Inferior parietal cortex (tissue), 1 donor: ENCODE data around the gene DPYSL5.
"Not testable (repeated sequence)": the region's sequence is repeated elsewhere in the genome, so short reads cannot be mapped to it uniquely, and the experiment has no call there.

ENCODE experiments used
- DNase-seq: peaks from one replicate; pipeline ENCODE4 v3.0.0-alpha.2; 2016; ENCODE audit errors: extremely low spot score

Gene DPYSL5

GRCh38 chr2:26875065-26875634 is 27.2 kb downstream of the DPYSL5 start:
- no peak for DNase-seq

- no peak for DNase-seq
These were observed 27.9 kb downstream of the DPYSL5 start for GRCh38 chr2:26875808-26876207.

GRCh38 chr2:26876260-26876659 is 28.3 kb downstream of the DPYSL5 start:
- no peak for DNase-seq

GRCh38 chr2:26877276-26877675 is 29.3 kb downstream of the DPYSL5 start:
- no peak for DNase-seq

- DNase-seq = no peak
These were observed 32.2 kb downstream of the DPYSL5 start for GRCh38 chr2:26880161-26880560.

- DNase-seq = no peak
These were observed 33.0 kb downstream of the DPYSL5 start for GRCh38 chr2:26880910-26881435.

- DNase-seq = not testable (repeated sequence)
These were observed 34.3 kb downstream of the DPYSL5 start for GRCh38 chr2:26882220-26882619.

- DNase-seq = no peak
These were observed 36.0 kb downstream of the DPYSL5 start for GRCh38 chr2:26883956-26884355.

- DNase-seq = no peak
These were observed 36.6 kb downstream of the DPYSL5 start for GRCh38 chr2:26884486-26884885.

GRCh38 chr2:26885651-26886329 is 37.9 kb downstream of the DPYSL5 start:
- DNase-seq = no peak

GRCh38 chr2:26886736-26887135 is 38.8 kb downstream of the DPYSL5 start:
- no peak for DNase-seq

- no peak for DNase-seq
These were observed 39.2 kb downstream of the DPYSL5 start for GRCh38 chr2:26887151-26887550.

GRCh38 chr2:26889796-26890195 is 41.9 kb downstream of the DPYSL5 start:
- DNase-seq = no peak

- no peak for DNase-seq
These were observed 42.5 kb downstream of the DPYSL5 start for GRCh38 chr2:26890341-26891000.

- no peak for DNase-seq
These were observed 44.2 kb downstream of the DPYSL5 start for GRCh38 chr2:26892133-26892532.

- DNase-seq = no peak
These were observed 45.1 kb downstream of the DPYSL5 start for GRCh38 chr2:26892922-26893524.

- no peak for DNase-seq
These were observed 46.2 kb downstream of the DPYSL5 start for GRCh38 chr2:26894136-26894535.

- DNase-seq = no peak
These were observed 50.0 kb downstream of the DPYSL5 start for GRCh38 chr2:26897807-26898479.

GRCh38 chr2:26898480-26899078 is 50.6 kb downstream of the DPYSL5 start:
- DNase-seq = no peak

- no peak for DNase-seq
These were observed 51.7 kb downstream of the DPYSL5 start for GRCh38 chr2:26899500-26900164.

- no peak for DNase-seq
These were observed 52.9 kb downstream of the DPYSL5 start for GRCh38 chr2:26900831-26901321.
